IPS DF 6.9 (cell line): ENCODE measurements around the gene KIAA0753.

Source experiments
- DNase-seq: peaks from one replicate; pipeline ENCODE4 v3.0.0-alpha.2; 2013; ENCODE audit warnings: low read depth, low spot score
- H3K27ac ChIP-seq: one replicate; pipeline ENCODE4 v1.5.1; 2013; ENCODE audit warnings: low read length, control low read depth
- H3K27me3 ChIP-seq: 2 replicates; pipeline ENCODE4 v1.6.1; 2013; ENCODE audit warnings: mild to moderate bottlenecking, low read length; ENCODE audit not compliant: control insufficient read depth, insufficient read depth
- H3K36me3 ChIP-seq: 2 replicates; pipeline ENCODE4 v1.6.1; 2013; ENCODE audit warnings: low read length; ENCODE audit not compliant: control insufficient read depth, insufficient read depth
- H3K4me1 ChIP-seq: 2 replicates; pipeline ENCODE4 v1.6.1; 2013; ENCODE audit warnings: low read length; ENCODE audit not compliant: control insufficient read depth, insufficient read depth
- H3K4me3 ChIP-seq: 2 replicates; pipeline ENCODE4 v1.5.1; 2013; ENCODE audit warnings: mild to moderate bottlenecking, low read length
- H3K9me3 ChIP-seq: 2 replicates; pipeline ENCODE4 v1.6.1; 2013; ENCODE audit warnings: low read length, inconsistent platforms; ENCODE audit not compliant: control insufficient read depth, insufficient read depth
- WGBS: extraction: QIAGEN DNeasy Blood & Tissue Kit; methylation state at CpG from one replicate; pipeline ENCODE4 v1.1.7; 2013; ENCODE audit warnings: mixed read lengths, missing lambda C conversion rate; ENCODE audit not compliant: insufficient read length, insufficient coverage; 5-methylcytosine and 5-hydroxymethylcytosine counted together

Gene KIAA0753

DNA sequence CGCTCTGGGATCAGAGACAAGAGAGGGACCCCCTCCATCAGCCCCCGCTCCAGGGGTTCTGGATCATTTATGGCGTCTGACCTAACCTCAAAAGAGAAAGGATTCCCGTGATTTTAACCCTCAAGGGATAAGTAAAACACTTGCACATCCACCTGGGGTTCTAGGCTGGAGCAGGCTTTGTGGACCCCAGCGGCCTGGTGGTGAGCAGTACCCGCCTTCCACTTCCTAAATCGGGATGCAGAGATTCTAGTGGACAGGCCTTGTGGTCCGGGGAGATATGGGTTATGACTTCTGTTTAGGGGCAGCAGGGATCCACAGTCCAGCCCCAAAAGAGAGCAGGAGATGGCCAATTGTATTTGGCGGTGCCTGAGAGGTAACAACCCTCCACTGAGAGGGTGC lies 83.5 kb downstream of the KIAA0753 start:
- H3K9me3 ChIP-seq: no peaks in the 10 kb centered on the region
- no CpG with 5 or more reads among the region's 9 CpGs for WGBS
- H3K4me3 ChIP-seq: peak overlapping the region; percentile 47; the same call in 1 of the 2 replicates
- DNase-seq: no peak
- no peak overlapping the region for H3K27ac ChIP-seq
- peaks cover 7% of the 10 kb centered on the region; the same call in 1 of the 2 replicates for H3K4me1 ChIP-seq
- no peaks in the 10 kb centered on the region for H3K36me3 ChIP-seq
- H3K27me3 ChIP-seq: peaks cover 22% of the 10 kb centered on the region

DNA sequence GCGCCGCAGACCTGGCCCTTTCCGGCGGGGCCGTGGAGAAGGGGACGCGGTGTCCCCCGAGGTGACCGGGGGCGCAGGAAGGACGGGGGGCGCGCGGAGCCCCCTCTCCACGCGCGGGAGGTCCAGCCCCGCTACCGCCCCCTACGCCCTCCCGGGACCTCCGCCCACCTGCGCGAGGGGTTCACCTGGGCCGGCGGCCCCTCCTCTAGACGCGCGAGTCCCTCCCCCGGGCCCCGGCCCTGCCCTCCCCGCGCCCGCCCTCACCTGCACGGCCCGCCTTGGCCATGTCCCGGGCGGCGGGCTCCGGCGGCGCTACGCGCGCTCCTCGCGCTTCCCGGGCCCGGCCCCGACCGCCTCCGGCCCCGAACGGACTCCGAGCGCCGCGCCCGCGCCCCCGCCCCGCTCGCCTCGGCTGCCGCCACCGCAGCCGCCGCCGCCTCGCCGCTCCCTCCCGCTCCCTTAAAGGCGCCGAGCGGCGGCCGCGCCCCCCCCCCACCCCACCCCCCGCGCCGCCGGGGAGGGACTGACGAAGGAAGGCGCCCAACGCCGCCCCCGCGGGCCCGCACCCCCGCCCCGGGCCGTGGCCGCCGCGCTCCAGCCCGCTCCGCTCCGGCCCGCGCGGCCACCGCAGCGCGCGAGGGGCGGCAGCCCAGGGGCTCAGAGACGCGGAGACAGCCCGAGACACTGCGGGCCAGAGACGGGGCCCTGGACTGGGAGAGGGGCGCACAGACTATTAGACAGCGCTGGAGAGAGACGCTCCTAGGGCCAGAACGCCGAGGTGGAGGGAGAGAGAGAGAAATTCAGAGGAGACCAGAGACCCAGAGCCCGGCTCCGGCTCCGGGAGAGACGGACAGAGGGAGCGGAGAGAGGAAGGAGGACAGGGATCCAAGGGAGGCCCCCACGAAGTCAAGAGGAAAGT lies 84.1 kb downstream of the KIAA0753 start, which contains the start of gene PITPNM3:
PITPNM3 (minus strand) TSS at position 435 of the 919 bp plus-strand sequence; CDS start at position 286, 149 bp downstream.
- DNase-seq: no peak
- no peak within 1 kb of the TSS for H3K27ac ChIP-seq
- H3K9me3 ChIP-seq: no peaks in the 10 kb centered on the region
- H3K36me3 ChIP-seq: no peaks in the 10 kb centered on the region
- peaks cover 22% of the 10 kb centered on the region for H3K27me3 ChIP-seq
- H3K4me3 ChIP-seq: peak within 1 kb of the TSS; percentile 73; the same call in 1 of the 2 replicates
- H3K4me1 ChIP-seq: peaks cover 8% of the 10 kb centered on the region; the same call in 1 of the 2 replicates
- WGBS: no CpG with 5 or more reads among the region's 122 CpGs

DNA sequence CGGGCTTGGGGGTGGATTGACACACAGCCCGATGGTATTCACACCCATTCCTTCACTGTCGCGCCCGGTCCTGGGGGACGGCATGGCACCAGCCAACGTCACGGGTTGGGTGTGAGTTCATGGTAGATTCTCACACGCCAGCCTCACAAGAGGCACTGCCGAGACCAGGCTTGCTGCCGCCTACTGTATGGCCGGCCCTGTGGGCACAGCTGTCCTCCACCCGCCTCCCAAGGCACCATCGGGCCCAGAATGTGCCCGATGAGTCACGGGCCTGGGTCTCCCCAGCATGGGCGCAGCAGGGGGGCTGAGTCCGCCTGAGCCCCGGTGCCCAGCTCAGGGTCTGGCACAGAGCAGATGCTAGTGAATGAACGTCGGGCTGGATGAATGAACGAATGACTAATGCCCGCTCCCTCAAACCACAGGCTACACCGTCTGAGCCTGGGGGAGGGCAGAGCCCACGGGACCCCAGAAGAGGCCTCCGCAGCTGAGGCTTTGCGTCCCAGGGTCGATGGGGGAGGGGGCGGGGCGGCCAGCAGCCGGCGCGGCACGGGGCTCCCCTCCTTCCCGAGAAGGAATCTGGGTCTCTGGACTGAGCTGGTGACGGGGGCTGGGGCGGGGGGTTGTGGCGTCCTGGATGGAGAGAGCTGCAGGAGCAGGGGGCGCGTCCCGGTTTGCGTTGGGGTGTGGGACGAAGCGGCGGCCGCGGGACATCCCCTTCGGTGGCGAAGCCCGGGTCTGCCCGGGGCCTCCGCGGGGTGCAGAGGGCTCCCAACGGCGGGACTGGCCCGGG lies 85.0 kb downstream of the KIAA0753 start:
- peak overlapping the region; percentile 73; the same call in 1 of the 2 replicates for H3K4me3 ChIP-seq

DNA sequence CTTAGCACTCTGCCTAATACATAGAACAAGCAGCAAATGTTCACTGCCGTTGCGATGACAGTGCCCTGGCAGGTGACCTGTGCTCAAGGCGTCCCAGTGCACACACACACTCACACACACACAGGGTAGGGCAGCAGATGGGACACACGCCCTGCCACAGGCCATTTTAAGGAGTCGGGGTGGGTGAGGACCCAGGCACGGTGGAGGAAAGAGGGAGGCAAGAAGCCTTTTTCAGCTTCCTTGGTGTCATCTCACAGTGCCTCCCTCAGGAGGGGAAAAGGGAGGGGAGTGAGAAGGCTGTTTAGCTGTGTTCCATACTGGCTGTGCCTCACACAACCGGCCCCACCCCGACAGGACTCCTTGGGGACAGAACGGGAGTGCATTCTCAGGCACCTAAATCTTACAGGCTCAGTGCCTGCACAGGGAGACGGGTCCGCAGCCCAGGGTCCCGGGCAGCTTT lies 85.6 kb downstream of the KIAA0753 start:
- peak overlapping the region; percentile 73; the same call in 1 of the 2 replicates for H3K4me3 ChIP-seq
- H3K27ac ChIP-seq: no peak overlapping the region
- DNase-seq: no peak
- no peaks in the 10 kb centered on the region for H3K36me3 ChIP-seq
- H3K27me3 ChIP-seq: peaks cover 22% of the 10 kb centered on the region
- H3K9me3 ChIP-seq: no peaks in the 10 kb centered on the region
- H3K4me1 ChIP-seq: peaks cover 10% of the 10 kb centered on the region; the same call in 1 of the 2 replicates
- no CpG with 5 or more reads among the region's 12 CpGs for WGBS

More for the DNA sequence above, 85.0 kb downstream of the KIAA0753 start:
- Histone ChIP-seq H3K27ac (no peak overlapping the region), H3K4me1 (peaks cover 9% of the 10 kb centered on the region; the same call in 1 of the 2 replicates), H3K36me3 (no peaks in the 10 kb centered on the region), H3K9me3 (no peaks in the 10 kb centered on the region), H3K27me3 (peaks cover 22% of the 10 kb centered on the region)
- no peak for DNase-seq
- WGBS: no CpG with 5 or more reads among the region's 56 CpGs

DNA sequence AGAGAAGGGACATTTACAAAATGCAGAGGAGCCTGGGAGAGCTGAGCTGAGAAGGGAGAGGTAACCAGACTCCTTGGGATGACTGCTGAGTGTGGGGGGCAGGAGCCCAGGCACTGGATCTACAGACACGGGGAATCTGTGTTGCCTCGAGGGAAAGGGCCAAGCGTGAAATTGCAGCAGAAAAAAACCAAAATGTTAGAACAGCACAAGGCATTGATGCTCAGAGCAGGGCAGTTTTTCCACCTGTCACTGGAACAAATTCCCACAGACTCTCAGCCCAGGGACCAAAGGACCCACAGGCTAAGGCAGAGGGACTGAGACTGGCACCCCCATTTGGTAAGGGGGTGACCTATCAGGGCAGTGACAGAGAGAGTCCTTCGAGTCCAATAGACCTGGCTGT lies 86.2 kb downstream of the KIAA0753 start:
- H3K36me3 ChIP-seq: no peaks in the 10 kb centered on the region
- H3K9me3 ChIP-seq: no peaks in the 10 kb centered on the region
- H3K4me1 ChIP-seq: peaks cover 12% of the 10 kb centered on the region; the same call in 1 of the 2 replicates
- whole genome bisulfite sequencing: no CpG with 5 or more reads among the region's 4 CpGs
- peaks cover 22% of the 10 kb centered on the region for H3K27me3 ChIP-seq
- DNase-seq: no peak
- H3K4me3 ChIP-seq: no peak overlapping the region
- no peak overlapping the region for H3K27ac ChIP-seq

DNA sequence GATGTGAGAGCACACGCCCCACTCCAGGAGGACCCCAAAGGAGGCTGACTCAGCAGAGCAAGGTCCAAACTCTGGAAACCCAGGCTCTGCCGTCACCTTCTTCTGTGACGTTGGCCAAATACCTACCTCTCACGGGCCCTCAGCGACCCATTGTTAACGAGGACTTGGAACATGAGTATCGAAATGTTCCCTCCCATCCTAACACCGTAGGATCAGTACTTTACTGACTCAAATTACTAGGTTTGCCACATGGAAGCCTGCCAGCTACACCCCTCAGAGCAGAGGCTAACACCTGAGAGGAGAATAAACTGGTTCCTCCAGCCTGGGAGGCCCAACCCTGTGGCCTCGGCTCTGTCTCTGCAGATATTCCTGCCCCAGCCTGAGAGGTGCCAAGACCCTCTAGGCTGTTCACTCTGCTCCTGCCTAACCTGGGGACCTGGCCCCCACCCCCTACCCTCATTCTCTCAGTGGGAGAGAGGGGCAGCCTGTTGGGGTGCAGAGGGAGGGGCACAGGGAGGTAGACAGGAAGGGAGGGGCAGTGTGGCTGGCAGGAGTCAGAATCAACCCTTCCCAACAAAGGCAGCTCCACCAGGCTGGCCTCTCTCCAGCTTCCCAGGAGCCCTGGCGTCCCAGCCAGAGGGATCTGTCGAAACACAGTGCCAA lies 88.5 kb downstream of the KIAA0753 start:
- no peak overlapping the region for H3K27ac ChIP-seq
- DNase-seq: no peak
- no peaks in the 10 kb centered on the region for H3K9me3 ChIP-seq
- H3K4me3 ChIP-seq: no peak overlapping the region
- no peaks in the 10 kb centered on the region for H3K36me3 ChIP-seq
- peaks cover 16% of the 10 kb centered on the region for H3K4me1 ChIP-seq
- WGBS: no CpG with 5 or more reads among the region's 11 CpGs
- H3K27me3 ChIP-seq: peaks cover 14% of the 10 kb centered on the region

DNA sequence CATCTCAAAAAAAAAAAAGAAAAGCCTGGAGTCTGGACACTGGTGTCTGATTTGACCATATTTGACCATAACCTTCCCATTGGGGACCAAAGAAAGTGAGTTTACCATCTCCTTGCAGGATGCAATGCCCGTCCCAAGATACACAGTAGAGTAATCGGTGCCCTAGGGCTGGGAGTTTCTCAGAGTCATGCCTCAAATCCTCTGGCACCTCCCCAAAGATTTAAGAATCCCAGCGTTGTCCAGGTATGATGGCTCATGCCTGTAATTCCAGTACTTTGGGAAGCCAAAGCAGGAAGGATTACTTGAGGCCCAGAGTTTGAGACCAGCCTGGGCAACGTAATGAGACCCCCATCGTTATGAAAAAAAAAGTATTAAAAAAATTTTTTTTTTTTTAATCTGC lies 89.2 kb downstream of the KIAA0753 start:
- DNase-seq: no peak
- no CpG with 5 or more reads among the region's 5 CpGs for WGBS
- H3K27ac ChIP-seq: no peak overlapping the region
- H3K27me3 ChIP-seq: peaks cover 10% of the 10 kb centered on the region; the same call in 1 of the 2 replicates
- H3K9me3 ChIP-seq: no peaks in the 10 kb centered on the region
- H3K4me3 ChIP-seq: no peak overlapping the region
- peaks cover 16% of the 10 kb centered on the region for H3K4me1 ChIP-seq
- no peaks in the 10 kb centered on the region for H3K36me3 ChIP-seq

DNA sequence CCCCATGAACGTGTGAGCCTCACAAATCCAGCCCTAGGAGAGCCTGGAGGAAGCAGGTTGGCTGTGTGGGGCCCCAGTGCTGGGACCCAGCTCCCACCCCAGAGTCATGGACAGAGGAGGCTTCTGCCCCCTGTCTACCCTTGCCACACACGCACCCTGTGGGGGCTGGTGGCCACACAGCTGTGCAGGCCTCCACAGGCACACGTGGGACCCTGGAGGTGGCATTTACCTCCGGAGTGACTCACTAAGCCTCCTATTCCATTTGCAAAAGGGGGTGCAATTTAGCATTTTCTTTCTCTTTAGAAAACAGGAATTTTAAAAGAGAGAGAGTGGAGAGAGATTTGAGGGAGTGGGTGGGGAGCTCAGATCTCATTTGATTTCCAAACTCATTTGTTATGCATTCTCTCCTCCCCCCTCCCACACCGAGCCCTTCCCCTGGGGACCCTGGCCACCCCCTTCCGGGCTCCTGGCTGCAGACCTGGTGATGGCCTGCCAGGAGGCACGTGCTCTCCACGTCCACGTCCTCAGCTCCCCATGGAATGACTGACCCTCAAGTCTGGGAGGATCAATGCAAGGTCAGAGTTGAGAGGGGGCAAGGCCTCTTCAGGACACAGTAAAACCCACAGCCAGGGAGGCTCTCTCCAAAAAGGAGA lies 91.0 kb downstream of the KIAA0753 start:
- no CpG with 5 or more reads among the region's 9 CpGs for WGBS

DNA sequence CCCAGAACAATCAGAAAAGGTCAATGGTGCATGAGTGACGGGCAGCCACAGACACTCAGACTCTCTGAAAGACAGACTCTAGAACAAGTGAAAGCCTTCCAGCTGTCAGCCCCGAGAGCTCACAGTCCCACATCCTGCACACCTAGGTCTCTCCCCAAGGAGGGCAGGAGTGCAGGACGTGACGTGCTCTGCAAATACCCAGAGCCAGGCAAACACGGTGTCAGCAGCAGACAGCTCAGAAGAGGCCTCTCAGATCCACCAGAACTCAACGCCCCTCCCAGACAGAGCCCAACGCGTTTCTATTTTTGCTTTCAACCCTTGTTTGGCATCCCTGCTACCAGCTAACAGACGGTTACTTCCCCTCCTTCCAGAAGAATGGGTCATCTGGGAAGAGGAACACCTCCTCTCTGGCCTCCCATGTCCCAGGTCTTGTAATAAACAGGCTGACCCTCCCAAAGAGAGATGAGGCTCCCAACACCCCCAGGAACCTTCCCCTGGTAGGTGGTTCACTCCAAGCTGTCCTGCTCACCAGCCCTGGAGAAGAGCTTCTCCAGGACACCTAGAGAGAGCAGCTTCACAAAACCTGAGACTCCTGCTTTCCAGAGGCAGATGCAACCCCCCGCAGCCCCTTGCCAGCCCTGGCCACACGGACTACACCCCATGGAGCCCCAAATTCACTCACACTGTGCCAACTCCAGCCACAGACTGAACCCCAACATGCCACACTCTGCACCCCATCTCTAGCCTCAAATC lies 91.8 kb downstream of the KIAA0753 start:
- WGBS: no CpG with 5 or more reads among the region's 11 CpGs
- Histone ChIP-seq H3K27ac (no peak overlapping the region), H3K27me3 (no peaks in the 10 kb centered on the region)

More for the DNA sequence above, 91.0 kb downstream of the KIAA0753 start:
- no peak for DNase-seq
- H3K27ac ChIP-seq: no peak overlapping the region
- no peak overlapping the region for H3K4me3 ChIP-seq
- no peaks in the 10 kb centered on the region; the same call in 1 of the 2 replicates for H3K27me3 ChIP-seq
- no peaks in the 10 kb centered on the region for H3K9me3 ChIP-seq
- no peaks in the 10 kb centered on the region for H3K36me3 ChIP-seq
- H3K4me1 ChIP-seq: peaks cover 11% of the 10 kb centered on the region

More for the DNA sequence above, 91.8 kb downstream of the KIAA0753 start:
- no peak for DNase-seq
- Histone ChIP-seq H3K4me1 (peaks cover 12% of the 10 kb centered on the region), H3K9me3 (no peaks in the 10 kb centered on the region), H3K36me3 (no peaks in the 10 kb centered on the region), H3K4me3 (no peak overlapping the region)
